HepG2 (cell line): ENCODE results near the gene TMEM80. TPM values are rescaled to one million over a fixed set of nuclear protein-coding genes. Genes with fewer than 3 reads are reported as not detected.

Experiments used
- ATRX ChIP-seq: sonication (generic); formaldehyde crosslinking; IDR thresholded peaks from 2 replicates; pipeline ENCODE4 v1.4.0; 2020; ENCODE audit warnings: missing genetic modification reagents, borderline replicate concordance
- CBX1 ChIP-seq: IDR thresholded peaks from one replicate; pipeline ENCODE4 v1.6.1; 2016; ENCODE audit warnings: antibody characterized with exemption, low read depth
- FIP1L1 ChIP-seq: fragments of 200-400 bp; formaldehyde crosslinking; IDR thresholded peaks from 2 replicates; pipeline ENCODE4 v1.6.1; 2018; ENCODE audit warnings: low read depth, mild to moderate bottlenecking, low read length, moderate library complexity, borderline replicate concordance; ENCODE audit not compliant: insufficient read depth
- GABPA ChIP-seq, 2 experiments: IDR thresholded peaks; 2 replicates each; pipeline ENCODE4 v1.6.1; 2011 to 2016; ENCODE audit warnings: low read depth in 2 of 2, low read length in 1 of 2, missing biosample characterization in 1 of 2, missing genetic modification characterization in 1 of 2
- HMGXB3 ChIP-seq: sonication (generic); formaldehyde crosslinking; IDR thresholded peaks from 2 replicates; pipeline ENCODE4 v1.4.0; 2020; ENCODE audit warnings: missing genetic modification reagents, borderline replicate concordance
- IKZF4 ChIP-seq: sonication (generic); formaldehyde crosslinking; IDR thresholded peaks from 2 replicates; pipeline ENCODE4 v1.5.1; 2020; ENCODE audit warnings: borderline replicate concordance, mild to moderate bottlenecking, low read depth, missing genetic modification reagents; ENCODE audit errors: not compliant biosample characterization
- NR2F6 ChIP-seq, 2 experiments: IDR thresholded peaks; 2 replicates each; pipeline ENCODE4 v1.6.1; 2016; ENCODE audit warnings: antibody characterized with exemption in 1 of 2, mild to moderate bottlenecking in 1 of 2
- PTBP1 ChIP-seq: fragments of 200-400 bp; formaldehyde crosslinking; IDR thresholded peaks from 2 replicates; pipeline ENCODE4 v1.6.1; 2018; ENCODE audit warnings: low read length, low read depth; ENCODE audit not compliant: poor library complexity, severe bottlenecking
- RELA ChIP-seq: sonication (generic); formaldehyde crosslinking; IDR thresholded peaks from 2 replicates; pipeline ENCODE4 v1.4.0; 2020; ENCODE audit warnings: missing genetic modification reagents
- TP53 ChIP-seq: sonication (generic); formaldehyde crosslinking; conservative IDR thresholded peaks from 2 replicates; pipeline ENCODE4 v1.4.0; 2020; ENCODE audit warnings: missing genetic modification reagents
- YEATS2 ChIP-seq: sonication (generic); formaldehyde crosslinking; IDR thresholded peaks from 2 replicates; pipeline ENCODE4 v1.4.0; 2020; ENCODE audit warnings: missing genetic modification reagents, borderline replicate concordance
- ZBTB33 ChIP-seq: sonication (generic); formaldehyde crosslinking; IDR thresholded peaks from 2 replicates; pipeline ENCODE4 v1.4.0; 2020; ENCODE audit warnings: missing genetic modification reagents
- ZNF33B ChIP-seq: sonication (generic); formaldehyde crosslinking; IDR thresholded peaks from 2 replicates; pipeline ENCODE4 v1.5.1; 2020; ENCODE audit warnings: mild to moderate bottlenecking, missing genetic modification reagents
- ZNF501 ChIP-seq: sonication (generic); formaldehyde crosslinking; IDR thresholded peaks from 2 replicates; pipeline ENCODE4 v1.5.1; 2020; ENCODE audit warnings: mild to moderate bottlenecking, moderate library complexity, missing genetic modification reagents
- ZNF614 ChIP-seq: IDR thresholded peaks from 2 replicates; pipeline ENCODE4 v1.6.1; 2018; ENCODE audit warnings: missing biosample characterization, missing genetic modification reagents, inconsistent platforms, borderline replicate concordance
- ZNF619 ChIP-seq: sonication (generic); formaldehyde crosslinking; IDR thresholded peaks from 2 replicates; pipeline ENCODE4 v1.4.0; 2020; ENCODE audit warnings: mild to moderate bottlenecking, missing genetic modification reagents
- polyA plus RNA-seq, 8 experiments: library from polyadenylated mRNA; depleted of rRNA in 3 of 8; stranded (reverse) in 7 of 8; unstranded in 1 of 8; fragments of >200 nt; fragmentation: Illumina TruSeq in 4 of 8; extraction: Trizol in 4 of 8; gene quantifications; 2 replicates each; pipeline versions ENCODE4 v1.2.1 to v1.2.3, GENCODE V29; 2011 to 2016; ENCODE audit warnings: low read depth in 4 of 8, missing spikeins in 1 of 8, mixed read lengths in 1 of 8; ENCODE audit not compliant: insufficient read depth in 1 of 8
- total RNA-seq, 5 experiments: library from RNA; depleted of rRNA; stranded (reverse); fragments of >200 nt; fragmentation: Illumina TruSeq; extraction: Trizol; gene quantifications; 2 replicates each; pipeline ENCODE4 v1.2.3, GENCODE V29; 2016; ENCODE audit warnings: low read depth in 1 of 5
- TF ChIP-seq, protein P1 (sequence below): sonication (generic); formaldehyde crosslinking; IDR thresholded peaks from 2 replicates; pipeline ENCODE4 v1.5.0; 2020; ENCODE audit warnings: missing genetic modification reagents, mild to moderate bottlenecking, borderline replicate concordance
- TF ChIP-seq, protein P2 (sequence below): sonication (generic); formaldehyde crosslinking; IDR thresholded peaks from 2 replicates; pipeline ENCODE4 v1.8.0; 2023; ENCODE audit warnings: mild to moderate bottlenecking, missing genetic modification reagents

TMEM80 gene
- total and polyA plus RNA-seq, 2 of the 13 experiments (the other 11 are each of a cell fraction or from before 2014, with no cell fraction given) = 5.6 to 17.1 TPM

DNA sequence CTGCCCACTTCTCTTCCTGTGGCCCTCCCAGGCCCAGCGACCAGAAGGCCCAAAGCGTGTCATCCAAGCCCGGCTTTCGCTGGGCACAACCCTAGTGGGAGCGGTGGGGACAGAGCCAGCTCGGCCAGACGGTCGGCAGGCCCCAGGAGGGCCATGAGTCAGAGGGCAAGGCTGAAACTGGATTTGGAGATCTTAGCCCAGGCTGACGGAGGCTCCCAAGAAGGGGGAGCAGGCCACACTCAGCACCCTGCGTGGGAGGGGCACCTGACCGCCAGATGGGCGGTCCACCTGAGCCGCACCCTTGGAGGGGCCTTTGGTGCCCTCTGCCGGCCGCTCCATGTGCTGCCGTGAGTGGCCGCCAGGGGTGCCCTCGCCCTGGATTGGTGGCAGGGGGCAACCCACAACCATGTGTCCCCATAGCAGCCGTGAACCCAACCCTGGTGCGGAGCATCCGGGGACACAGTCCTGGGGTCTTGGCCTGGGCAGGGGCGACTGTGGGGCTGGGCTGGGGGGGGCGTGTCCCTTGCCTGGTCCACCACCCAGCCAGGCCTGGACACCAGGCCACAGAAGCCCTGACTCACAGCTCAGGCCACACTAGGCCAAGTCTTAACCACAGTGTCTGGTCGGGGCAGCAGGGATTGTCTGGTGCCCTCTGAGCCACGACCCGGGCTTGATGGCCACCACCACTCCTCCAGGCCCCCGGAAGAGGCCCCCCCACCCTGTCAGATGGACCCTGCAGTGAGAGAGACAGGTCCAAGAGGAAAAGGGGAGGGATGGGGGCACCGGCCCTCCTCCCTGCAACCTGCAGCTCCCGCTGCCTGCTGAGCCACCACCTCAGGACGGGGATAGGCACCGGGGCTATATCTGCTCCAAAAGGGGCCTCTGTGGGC, 32.5 kb downstream of the TMEM80 start (continued):
- TF ChIP-seq ZBTB33 (CRISPR knock-in tag) = peak; percentile 92
- no peak for TF ChIP-seq GABPA (IDR thresholded peaks at IDR 0.05; ENCODE audit: low read depth, low read length)
- peak; percentile 51 for TF ChIP-seq GABPA (CRISPR knock-in tag; IDR thresholded peaks at IDR 0.05; ENCODE audit: low read depth)
- TF ChIP-seq ZNF619 (CRISPR knock-in tag) = peak; percentile 44; the same call in 1 of the 2 replicates
- TF ChIP-seq PTBP1 = peak; percentile 19
- peak; percentile 68; the same call in 1 of the 2 replicates for TF ChIP-seq RELA (CRISPR knock-in tag)
- TF ChIP-seq HMGXB3 (CRISPR knock-in tag) = no peak
- TF ChIP-seq ZNF614 (CRISPR knock-in tag) = peak; percentile 36; the same call in 1 of the 2 replicates
- no peak for TF ChIP-seq ZNF33B (CRISPR knock-in tag)
- TF ChIP-seq YEATS2 (CRISPR knock-in tag) = peak; percentile 23; the same call in 1 of the 2 replicates
- TF ChIP-seq CBX1 = peak; percentile 63
- no peak for TF ChIP-seq NR2F6 (IDR thresholded peaks at IDR 0.05)
- peak; percentile 43; the same call in 1 of the 2 replicates for TF ChIP-seq NR2F6 (CRISPR knock-in tag; IDR thresholded peaks at IDR 0.05)
- no peak for TF ChIP-seq FIP1L1
- TF ChIP-seq TP53 (CRISPR knock-in tag) = 0 out of 2 replicates have a peak, but pooled peaks have one; percentile 23
- peak; percentile 78 for TF ChIP-seq ZNF501 (CRISPR knock-in tag)
- TF ChIP-seq, protein P1, sequence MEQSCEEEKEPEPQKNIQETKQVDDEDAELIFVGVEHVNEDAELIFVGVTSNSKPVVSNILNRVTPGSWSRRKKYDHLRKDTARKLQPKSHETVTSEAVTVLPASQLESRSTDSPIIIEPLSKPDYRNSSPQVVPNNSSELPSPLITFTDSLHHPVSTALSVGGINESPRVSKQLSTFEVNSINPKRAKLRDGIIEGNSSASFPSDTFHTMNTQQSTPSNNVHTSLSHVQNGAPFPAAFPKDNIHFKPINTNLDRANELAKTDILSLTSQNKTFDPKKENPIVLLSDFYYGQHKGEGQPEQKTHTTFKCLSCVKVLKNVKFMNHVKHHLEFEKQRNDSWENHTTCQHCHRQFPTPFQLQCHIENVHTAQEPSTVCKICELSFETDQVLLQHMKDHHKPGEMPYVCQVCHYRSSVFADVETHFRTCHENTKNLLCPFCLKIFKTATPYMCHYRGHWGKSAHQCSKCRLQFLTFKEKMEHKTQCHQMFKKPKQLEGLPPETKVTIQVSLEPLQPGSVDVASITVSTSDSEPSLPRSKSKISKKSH (CRISPR knock-in tag) = peak; percentile 71; the same call in 1 of the 2 replicates
- no peak for TF ChIP-seq IKZF4
- TF ChIP-seq, protein P2, sequence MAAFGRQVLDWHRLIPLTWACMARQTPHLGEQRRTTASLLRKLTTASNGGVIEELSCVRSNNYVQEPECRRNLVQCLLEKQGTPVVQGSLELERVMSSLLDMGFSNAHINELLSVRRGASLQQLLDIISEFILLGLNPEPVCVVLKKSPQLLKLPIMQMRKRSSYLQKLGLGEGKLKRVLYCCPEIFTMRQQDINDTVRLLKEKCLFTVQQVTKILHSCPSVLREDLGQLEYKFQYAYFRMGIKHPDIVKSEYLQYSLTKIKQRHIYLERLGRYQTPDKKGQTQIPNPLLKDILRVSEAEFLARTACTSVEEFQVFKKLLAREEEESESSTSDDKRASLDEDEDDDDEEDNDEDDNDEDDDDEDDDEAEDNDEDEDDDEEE (CRISPR knock-in tag) = peak; percentile 44; the same call in 1 of the 2 replicates
- no peak for TF ChIP-seq ATRX
